Peyer's patch (tissue), 4 donors: ENCODE results near the gene IGFN1. TPM values are rescaled to one million over a fixed set of nuclear protein-coding genes. Genes with fewer than 3 reads are reported as not detected.

ENCODE experiments used
- DNase-seq, 3 donors: peaks; one replicate each; pipeline ENCODE4 v3.0.0-alpha.2; 2017 to 2019
- H3K27ac ChIP-seq, 4 donors: fragments of 200-600 bp; sonication (generic); one replicate each; pipeline ENCODE4 v1.5.1; 2016 to 2019
- H3K27me3 ChIP-seq, 2 donors: fragments of 200-600 bp; sonication (generic); one replicate each; pipeline ENCODE4 v1.5.1; 2019
- H3K36me3 ChIP-seq, 3 donors: fragments of 200-600 bp; sonication (generic); one replicate each; pipeline ENCODE4 v1.5.1; 2016 to 2019
- H3K4me1 ChIP-seq, 4 donors: fragments of 200-600 bp; sonication (generic); one replicate each; pipeline ENCODE4 v1.5.1; 2016 to 2019
- H3K4me3 ChIP-seq, 4 donors: fragments of 200-600 bp; sonication (generic); 1 replicate in 3 of 4; 2 replicates in 1 of 4; pipeline ENCODE4 v1.5.1; 2016 to 2019; ENCODE audit warnings: mild to moderate bottlenecking in 1 of 4
- H3K9me3 ChIP-seq, 4 donors: fragments of 200-600 bp; sonication (generic); one replicate each; pipeline ENCODE4 v1.5.1; 2016 to 2019; ENCODE audit warnings: mild to moderate bottlenecking in 1 of 4
- CTCF ChIP-seq, 6 experiments: fragments of 450-650 bp in 4 of 6; fragments of 200-600 bp in 2 of 6; sonication (generic) in 1 of 6; IDR thresholded peaks; one replicate each; pipeline ENCODE4 v1.5.1; 2017 to 2019; ENCODE audit warnings: antibody characterized with exemption in 6 of 6, mild to moderate bottlenecking in 3 of 6, moderate library complexity in 1 of 6
- POLR2A ChIP-seq, 2 donors: fragments of 450-650 bp; IDR thresholded peaks; one replicate each; pipeline ENCODE4 v1.5.1; 2017; ENCODE audit warnings: antibody characterized with exemption in 2 of 2, mild to moderate bottlenecking in 2 of 2, moderate library complexity in 2 of 2
- total RNA-seq, 4 donors: library from RNA; depleted of rRNA; stranded (reverse); fragments of >200 nt; gene quantifications; one replicate each; pipeline ENCODE4 v1.1.0, GENCODE V29; 2016

IGFN1 gene
- total RNA-seq, 4 donors from 2014 or later = not detected

- H3K9me3 ChIP-seq = no peaks in the 10 kb centered on the region
- TF ChIP-seq POLR2A (IDR thresholded peaks at IDR 0.05) (no peak), CTCF (IDR thresholded peaks at IDR 0.05) (no peak)
- no peak for DNase-seq
- no peaks in the 10 kb centered on the region for H3K36me3 ChIP-seq
- H3K4me3 ChIP-seq = no peak overlapping the region
- H3K27ac ChIP-seq = no peak overlapping the region
- peaks cover 0 to 7% (median 2%) of the 10 kb centered on the region in 4 donors for H3K4me1 ChIP-seq
- no peaks in the 10 kb centered on the region for H3K27me3 ChIP-seq
Measured at GRCh38 chr1:201277441-201277840, 86.8 kb downstream of the IGFN1 start.

Other genes starting within 250 kb of the IGFN1 start
- 10 to 100 TPM in 3 of 4 donors, 1 to 10 TPM in 1; 6.7 to 19.0 (median 13.3) TPM for gene KIF21B, start 167.1 kb upstream of the IGFN1 start, total RNA-seq
- not detected for gene CACNA1S, start 78.4 kb upstream of the IGFN1 start, total RNA-seq
- gene ASCL5, start 63.6 kb upstream of the IGFN1 start, total RNA-seq = not detected
- gene TMEM9, start 36.4 kb upstream of the IGFN1 start, total RNA-seq = 10 to 100 TPM; 20.6 to 32.3 (median 27.1) TPM
- 10 to 100 TPM in 1 of 4 donors, 1 to 10 TPM in 2, under 1 TPM in 1; 0.54 to 11.6 (median 1.4) TPM for gene PKP1, start 92.7 kb downstream of the IGFN1 start, total RNA-seq
- 1 to 10 TPM in 1 of 4 donors, under 1 TPM in 1, not detected in 2; 0.40 to 3.7 TPM for gene TNNT2, start 186.9 kb downstream of the IGFN1 start, total RNA-seq
- gene LAD1, start 208.5 kb downstream of the IGFN1 start, total RNA-seq = 100 to 1,000 TPM; 106 to 224 (median 192) TPM
- gene TNNI1, start 230.9 kb downstream of the IGFN1 start, total RNA-seq = under 1 TPM in 1 of 4 donors, not detected in 3; 0.13 TPM